Measurements from ENCODE around the gene CMSS1. TPM values are rescaled to one million over a fixed set of nuclear protein-coding genes. Genes with fewer than 3 reads are reported as not detected.

Gene CMSS1
- total RNA-seq, 1 experiment from 2014 or later, result 70.6 TPM

GRCh38 chr3:100076731-100077529 is 259.3 kb downstream of the CMSS1 start:
- H3K27ac Mint-ChIP-seq, result peak overlapping the region; percentile 89; the same call in 1 of the 2 replicates
- H3K4me1 Mint-ChIP-seq, result peaks cover 35% of the 10 kb centered on the region
- no peaks in the 10 kb centered on the region for H3K9me3 Mint-ChIP-seq
- ATAC-seq (no peak), DNase-seq (ENCODE audit: low spot score) (no peak)
- TF ChIP-seq GABPB1 (CRISPR knock-in tag; IDR thresholded peaks at IDR 0.05) (peak; percentile 76), PRDM15 (CRISPR knock-in tag; IDR thresholded peaks at IDR 0.05) (no peak)
- CTCF ChIA-PET, result interaction anchor here (1.5 to 2.8 kb wide), 3 partner anchors 8 to 177 kb away, joined by 5 to 14 read pairs (median 7); no protein-coding TSS in a partner anchor
- POLR2A ChIA-PET, result no interaction called here
- H3K27me3 Mint-ChIP-seq (ENCODE audit: low read depth), result no peaks in the 10 kb centered on the region
- H3K4me3 Mint-ChIP-seq, result no peak overlapping the region
- no peaks in the 10 kb centered on the region for H3K36me3 Mint-ChIP-seq

- Mint-ChIP-seq H3K4me3 (no peak overlapping the region), H3K9me3 (no peaks in the 10 kb centered on the region), H3K27me3 (ENCODE audit: low read depth) (no peaks in the 10 kb centered on the region), H3K4me1 (peaks cover 15% of the 10 kb centered on the region), H3K27ac (no peak overlapping the region), H3K36me3 (no peaks in the 10 kb centered on the region)
- DNase-seq (ENCODE audit: low spot score), result no peak
- TF ChIP-seq IRF2 (CRISPR knock-in tag; IDR thresholded peaks at IDR 0.05; ENCODE audit: borderline replicate concordance, low read depth), result no peak
- no peak for TF ChIP-seq CREB1 (CRISPR knock-in tag; IDR thresholded peaks at IDR 0.05)
- no peak for TF ChIP-seq NFYB (CRISPR knock-in tag; conservative IDR thresholded peaks at IDR 0.05; ENCODE audit: low read depth)
- POLR2A ChIA-PET, result no interaction called here
- no peak for ATAC-seq
- CTCF ChIA-PET, result interaction anchor here (1.0 to 1.4 kb wide), 2 partner anchors 11 to 248 kb away, joined by 3 to 5 read pairs; no protein-coding TSS in a partner anchor
Measured at GRCh38 chr3:100079328-100079727, 261.7 kb downstream of the CMSS1 start.

- TF ChIP-seq STAT6 (CRISPR knock-in tag; conservative IDR thresholded peaks at IDR 0.05; ENCODE audit: low read depth), result no peak
- no peak for TF ChIP-seq ZNF138 (CRISPR knock-in tag; conservative IDR thresholded peaks at IDR 0.05)
- TF ChIP-seq FOXP4 (CRISPR knock-in tag; IDR thresholded peaks at IDR 0.05), result no peak
- Mint-ChIP-seq H3K27me3 (ENCODE audit: low read depth) (no peaks in the 10 kb centered on the region), H3K36me3 (no peaks in the 10 kb centered on the region), H3K9me3 (no peaks in the 10 kb centered on the region), H3K4me3 (no peak overlapping the region), H3K27ac (no peak overlapping the region), H3K4me1 (peaks cover 13% of the 10 kb centered on the region)
- ATAC-seq, result no peak
- ChIA-PET CTCF (interaction anchor here (1.5 kb wide), 1 partner anchor 12 kb away, joined by 5 read pairs; no protein-coding TSS in a partner anchor), POLR2A (no interaction called here)
- DNase-seq (ENCODE audit: low spot score), result no peak
Measured at GRCh38 chr3:100080573-100080972, 262.9 kb downstream of the CMSS1 start.

- Mint-ChIP-seq H3K27me3 (ENCODE audit: low read depth) (no peaks in the 10 kb centered on the region), H3K27ac (no peak overlapping the region), H3K36me3 (no peaks in the 10 kb centered on the region), H3K4me3 (no peak overlapping the region), H3K9me3 (no peaks in the 10 kb centered on the region), H3K4me1 (peaks cover 14% of the 10 kb centered on the region)
- DNase-seq (ENCODE audit: low spot score) (no peak), ATAC-seq (no peak)
- ChIA-PET CTCF (interaction anchor here (1.5 kb wide), 1 partner anchor 12 kb away, joined by 5 read pairs; no protein-coding TSS in a partner anchor), POLR2A (no interaction called here)
- no peak for TF ChIP-seq ATF1 (CRISPR knock-in tag; IDR thresholded peaks at IDR 0.05)
- TF ChIP-seq ZNF425 (CRISPR knock-in tag; conservative IDR thresholded peaks at IDR 0.05), result no peak
- no peak for TF ChIP-seq TP53 (CRISPR knock-in tag; IDR thresholded peaks at IDR 0.05)
- TF ChIP-seq ZMAT4 (CRISPR knock-in tag; IDR thresholded peaks at IDR 0.05), result no peak
- TF ChIP-seq MLX (CRISPR knock-in tag; IDR thresholded peaks at IDR 0.05), result no peak
Measured at GRCh38 chr3:100081311-100081710, 263.6 kb downstream of the CMSS1 start.
